ENCODE measurements around the gene CFAP251. TPM values are rescaled to one million over a fixed set of nuclear protein-coding genes. Genes with fewer than 3 reads are reported as not detected.
"Not testable (repeated sequence)": the region's sequence is repeated elsewhere in the genome, so short reads cannot be mapped to it uniquely, and the experiment has no call there.

CFAP251 gene, protein sequence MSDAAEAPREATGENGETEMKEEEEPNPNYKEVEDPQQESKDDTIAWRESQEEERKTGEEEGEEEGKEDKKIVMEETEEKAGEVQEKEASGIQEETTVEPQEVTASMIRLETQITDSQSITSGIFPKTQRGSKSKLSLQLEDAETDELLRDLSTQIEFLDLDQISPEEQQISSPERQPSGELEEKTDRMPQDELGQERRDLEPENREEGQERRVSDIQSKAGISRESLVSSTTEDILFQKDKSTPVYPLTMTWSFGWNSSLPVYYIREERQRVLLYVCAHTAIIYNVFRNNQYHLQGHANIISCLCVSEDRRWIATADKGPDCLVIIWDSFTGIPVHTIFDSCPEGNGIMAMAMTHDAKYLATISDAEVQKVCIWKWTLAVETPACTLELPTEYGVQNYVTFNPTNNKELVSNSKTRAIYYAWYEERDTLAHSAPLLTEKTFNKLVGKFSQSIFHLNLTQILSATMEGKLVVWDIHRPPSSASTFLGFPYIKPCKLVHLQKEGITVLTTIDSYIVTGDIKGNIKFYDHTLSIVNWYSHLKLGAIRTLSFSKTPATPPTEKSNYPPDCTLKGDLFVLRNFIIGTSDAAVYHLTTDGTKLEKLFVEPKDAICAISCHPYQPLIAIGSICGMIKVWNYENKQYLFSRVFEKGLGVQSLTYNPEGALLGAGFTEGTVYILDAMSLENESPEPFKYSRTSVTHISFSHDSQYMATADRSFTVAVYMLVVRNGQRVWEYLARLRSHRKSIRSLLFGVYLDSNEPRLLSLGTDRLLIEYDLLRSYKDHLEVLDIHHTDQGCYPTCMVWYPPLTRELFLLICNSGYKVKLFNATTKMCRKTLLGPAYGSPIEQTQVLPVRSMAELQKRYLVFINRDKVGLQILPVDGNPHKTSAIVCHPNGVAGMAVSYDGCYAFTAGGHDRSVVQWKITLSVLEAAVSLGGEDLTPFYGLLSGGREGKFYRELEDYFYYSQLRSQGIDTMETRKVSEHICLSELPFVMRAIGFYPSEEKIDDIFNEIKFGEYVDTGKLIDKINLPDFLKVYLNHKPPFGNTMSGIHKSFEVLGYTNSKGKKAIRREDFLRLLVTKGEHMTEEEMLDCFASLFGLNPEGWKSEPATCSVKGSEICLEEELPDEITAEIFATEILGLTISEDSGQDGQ
- total RNA-seq (2021) (5.5 and 7.5 TPM in 2 replicates), Bru-seq, nascent RNA (percentile 45 among the genes with signal in this experiment), BruChase-seq, experiment 1, labeled RNA remaining after a 2-hour chase (percentile 50 among the genes with signal in this experiment), BruChase-seq, experiment 2, labeled RNA remaining after a 6-hour chase (percentile 55 among the genes with signal in this experiment)
- long read RNA-seq, partial matches to known transcripts = 0 of 6 reads
- long read RNA-seq, other reads (novel, unspliced or antisense) = 6 of 6 reads

DNA sequence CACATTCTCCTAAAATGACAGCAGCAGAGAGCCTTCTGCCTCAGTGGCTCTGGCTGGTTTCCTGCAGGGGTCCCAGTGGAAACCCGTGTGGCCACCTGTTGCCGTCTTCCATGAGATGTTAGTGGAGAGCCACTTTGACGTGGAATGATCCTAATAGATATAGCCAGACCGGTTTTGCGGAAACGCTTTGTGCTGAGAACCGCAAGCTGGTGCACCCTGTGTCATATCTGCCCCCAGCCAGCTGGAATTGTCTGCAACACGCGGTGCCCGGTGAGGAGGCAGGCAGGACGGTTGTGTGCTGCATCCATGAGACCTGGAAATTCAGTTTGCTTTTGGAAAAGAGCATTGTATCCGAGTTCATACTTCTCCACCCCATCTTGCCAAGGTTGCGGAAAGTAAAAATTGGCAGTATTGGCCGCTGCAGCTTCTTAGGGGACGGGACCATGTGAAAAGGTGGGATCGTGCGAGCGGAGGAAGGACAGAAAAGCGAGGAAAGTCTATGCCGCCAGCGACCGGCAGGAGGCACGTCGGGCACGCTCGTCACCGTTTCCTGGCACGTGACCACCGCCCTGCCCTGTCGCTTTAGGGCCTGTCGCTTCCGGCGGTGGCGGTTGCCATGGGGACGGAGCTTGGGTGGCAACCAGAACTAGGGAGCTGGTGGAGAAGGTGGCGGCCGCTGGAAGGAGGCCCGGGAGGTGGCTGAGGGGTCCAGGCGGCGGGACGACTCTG lies at the start of gene CFAP251:
CFAP251 (plus strand) TSS at position 643 of the 729 bp plus-strand sequence. CDS start 2,714 bp downstream, outside the sequence.
- peak; percentile 98 for DNase-seq (ENCODE audit: low spot score)
- BruUV-seq (replicated peaks) = TSS peak; percentile 91
- H3K27me3 ChIP-seq (replicated peaks; ENCODE audit: insufficient read depth, low read depth, low read length, poor library complexity) = no peaks in the 10 kb centered on the region

DNA sequence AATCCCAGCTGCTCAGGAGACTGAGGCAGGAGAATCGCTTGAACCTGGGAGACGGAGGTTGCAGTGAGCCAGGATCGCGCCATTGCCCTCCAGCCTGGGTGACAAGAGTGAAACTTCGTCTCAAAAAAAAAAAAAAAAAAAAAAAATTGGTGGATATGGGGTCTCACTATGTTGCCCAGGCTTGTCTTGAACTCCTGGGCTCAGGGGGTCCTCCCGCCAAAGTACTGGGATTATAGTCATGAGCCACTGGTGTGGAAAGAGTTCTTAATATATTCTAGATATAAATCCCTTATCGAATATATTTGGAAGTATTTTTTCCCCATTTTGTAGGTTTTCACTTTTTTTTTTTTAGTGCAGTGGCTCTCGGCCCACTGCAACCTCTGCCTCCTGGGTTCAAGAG lies 49.2 kb upstream of the CFAP251 start:
- H3K4me1 ChIP-seq (ENCODE audit: insufficient read depth, low read length, poor library complexity, severe bottlenecking); H3K9me3 ChIP-seq (ENCODE audit: low read depth, low read length, poor library complexity, severe bottlenecking); BruUV-seq (replicated peaks); H3K36me3 ChIP-seq (ENCODE audit: insufficient read depth, low read length, poor library complexity, severe bottlenecking); DNase-seq (ENCODE audit: low spot score); H3K4me3 ChIP-seq (ENCODE audit: low read depth, low read length, poor library complexity, severe bottlenecking); H3K27me3 ChIP-seq (replicated peaks; ENCODE audit: insufficient read depth, low read depth, low read length, poor library complexity); POLR2A ChIA-PET (ENCODE audit: low non-redundant PET); CTCF ChIA-PET; H3K27ac ChIP-seq (ENCODE audit: low read depth, low read length, poor library complexity, severe bottlenecking); intact Hi-C loops (cut with micrococcal nuclease; ENCODE audit: unreplicated experiment): not testable (repeated sequence)

More for the DNA sequence above, at the start of gene CFAP251:
- H3K27ac ChIP-seq (ENCODE audit: low read depth, low read length, poor library complexity, severe bottlenecking) = peak within 1 kb of the TSS; percentile 81
- POLR2A ChIA-PET (ENCODE audit: low non-redundant PET) = no interaction called here
- H3K4me1 ChIP-seq (ENCODE audit: insufficient read depth, low read length, poor library complexity, severe bottlenecking) = peaks cover 37% of the 10 kb centered on the region
- TF ChIP-seq EZH2 (IDR thresholded peaks at IDR 0.05; ENCODE audit: borderline replicate concordance, low read depth, low read length, poor library complexity, severe bottlenecking) = no peak
- TF ChIP-seq CTCF (conservative IDR thresholded peaks at IDR 0.05; ENCODE audit: low read depth, low read length) = peak; percentile 72
- intact Hi-C loops (cut with micrococcal nuclease; ENCODE audit: unreplicated experiment) = loop anchor here (10.0 kb wide), 1 partner anchor 137 kb away; no protein-coding TSS in a partner anchor
- peak within 1 kb of the TSS; percentile 56 for H3K4me3 ChIP-seq (ENCODE audit: low read depth, low read length, poor library complexity, severe bottlenecking)
- CTCF ChIA-PET = interaction anchor here (0.6 to 1.2 kb wide), 3 partner anchors 29 to 297 kb away, joined by 3 read pairs; no protein-coding TSS in a partner anchor
- no peaks in the 10 kb centered on the region for H3K9me3 ChIP-seq (ENCODE audit: low read depth, low read length, poor library complexity, severe bottlenecking)
- H3K36me3 ChIP-seq (ENCODE audit: insufficient read depth, low read length, poor library complexity, severe bottlenecking) = peaks cover 3% of the 10 kb centered on the region

- DNase-seq (ENCODE audit: low spot score) = no peak
- Histone ChIP-seq H3K4me3 (ENCODE audit: low read depth, low read length, poor library complexity, severe bottlenecking) (no peak overlapping the region), H3K36me3 (ENCODE audit: insufficient read depth, low read length, poor library complexity, severe bottlenecking) (no peaks in the 10 kb centered on the region), H3K9me3 (ENCODE audit: low read depth, low read length, poor library complexity, severe bottlenecking) (no peaks in the 10 kb centered on the region), H3K27ac (ENCODE audit: low read depth, low read length, poor library complexity, severe bottlenecking) (no peak overlapping the region), H3K4me1 (ENCODE audit: insufficient read depth, low read length, poor library complexity, severe bottlenecking) (no peaks in the 10 kb centered on the region), H3K27me3 (replicated peaks; ENCODE audit: insufficient read depth, low read depth, low read length, poor library complexity) (no peaks in the 10 kb centered on the region)
- ChIA-PET POLR2A (ENCODE audit: low non-redundant PET) (no interaction called here), CTCF (interaction anchor here (0.5 kb wide), 1 partner anchor 73 kb away, joined by 3 read pairs; no protein-coding TSS in a partner anchor)
- intact Hi-C loops (cut with micrococcal nuclease; ENCODE audit: unreplicated experiment) = no loop called here
- no TSS peak for BruUV-seq (replicated peaks)
- no peak for TF ChIP-seq EZH2 (IDR thresholded peaks at IDR 0.05; ENCODE audit: borderline replicate concordance, low read depth, low read length, poor library complexity, severe bottlenecking)
- no peak for TF ChIP-seq CTCF (conservative IDR thresholded peaks at IDR 0.05; ENCODE audit: low read depth, low read length)
These were observed 46.9 kb upstream of the CFAP251 start for GRCh38 chr12:121871467-121871866.
